ENCODE data around the gene HSPA1L.

HSPA1L gene

DNA sequence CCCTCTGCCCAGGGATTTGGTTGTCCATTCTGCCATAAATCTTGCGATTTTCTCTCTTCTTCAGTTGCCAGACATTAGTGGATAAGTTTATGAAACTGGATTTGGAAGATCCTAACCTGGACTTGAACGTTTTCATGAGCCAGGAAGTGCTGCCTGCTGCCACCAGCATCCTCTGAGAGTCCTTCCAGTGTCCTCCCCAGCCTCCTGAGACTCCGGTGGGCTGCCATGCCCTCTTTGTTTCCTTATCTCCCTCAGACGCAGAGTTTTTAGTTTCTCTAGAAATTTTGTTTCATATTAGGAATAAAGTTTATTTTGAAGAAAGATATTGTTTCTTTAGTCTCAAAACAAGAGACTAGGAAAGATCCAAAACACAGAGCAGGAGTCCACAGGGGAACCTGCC, 52.7 kb downstream of the HSPA1L start, which contains the start of gene SAPCD1:
Gene SAPCD1, plus strand, starts transcription at position 301 of the 400 bp plus-strand sequence. CDS start 399 bp downstream, outside the sequence.
- no peaks in the 10 kb centered on the region for H3K27me3 ChIP-seq (replicated peaks; ENCODE audit: control insufficient read depth, insufficient read depth, low read length)
- H3K36me3 ChIP-seq (ENCODE audit: control insufficient read depth, insufficient read depth, low read length), result peaks cover 23% of the 10 kb centered on the region
- DNase-seq (ENCODE audit: extremely low read depth, insufficient read length), result no peak
- TF ChIP-seq, protein P1, sequence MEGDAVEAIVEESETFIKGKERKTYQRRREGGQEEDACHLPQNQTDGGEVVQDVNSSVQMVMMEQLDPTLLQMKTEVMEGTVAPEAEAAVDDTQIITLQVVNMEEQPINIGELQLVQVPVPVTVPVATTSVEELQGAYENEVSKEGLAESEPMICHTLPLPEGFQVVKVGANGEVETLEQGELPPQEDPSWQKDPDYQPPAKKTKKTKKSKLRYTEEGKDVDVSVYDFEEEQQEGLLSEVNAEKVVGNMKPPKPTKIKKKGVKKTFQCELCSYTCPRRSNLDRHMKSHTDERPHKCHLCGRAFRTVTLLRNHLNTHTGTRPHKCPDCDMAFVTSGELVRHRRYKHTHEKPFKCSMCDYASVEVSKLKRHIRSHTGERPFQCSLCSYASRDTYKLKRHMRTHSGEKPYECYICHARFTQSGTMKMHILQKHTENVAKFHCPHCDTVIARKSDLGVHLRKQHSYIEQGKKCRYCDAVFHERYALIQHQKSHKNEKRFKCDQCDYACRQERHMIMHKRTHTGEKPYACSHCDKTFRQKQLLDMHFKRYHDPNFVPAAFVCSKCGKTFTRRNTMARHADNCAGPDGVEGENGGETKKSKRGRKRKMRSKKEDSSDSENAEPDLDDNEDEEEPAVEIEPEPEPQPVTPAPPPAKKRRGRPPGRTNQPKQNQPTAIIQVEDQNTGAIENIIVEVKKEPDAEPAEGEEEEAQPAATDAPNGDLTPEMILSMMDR (IDR thresholded peaks at IDR 0.05; ENCODE audit: insufficient read depth, low read length, poor library complexity, severe bottlenecking), result no peak
- no peak within 1 kb of the TSS for H3K4me3 ChIP-seq (replicated peaks; ENCODE audit: low read depth, low read length)

- H3K4me3 ChIP-seq (replicated peaks; ENCODE audit: low read depth, low read length), result no peak overlapping the region
- no peaks in the 10 kb centered on the region for H3K27me3 ChIP-seq (replicated peaks; ENCODE audit: control insufficient read depth, insufficient read depth, low read length)
- H3K36me3 ChIP-seq (ENCODE audit: control insufficient read depth, insufficient read depth, low read length), result peaks cover 23% of the 10 kb centered on the region
- TF ChIP-seq, protein P1 (IDR thresholded peaks at IDR 0.05; ENCODE audit: insufficient read depth, low read length, poor library complexity, severe bottlenecking), result no peak
- DNase-seq (ENCODE audit: extremely low read depth, insufficient read length), result no peak
These were observed 53.7 kb downstream of the HSPA1L start for GRCh38 chr6:31761343-31761742.

DNA sequence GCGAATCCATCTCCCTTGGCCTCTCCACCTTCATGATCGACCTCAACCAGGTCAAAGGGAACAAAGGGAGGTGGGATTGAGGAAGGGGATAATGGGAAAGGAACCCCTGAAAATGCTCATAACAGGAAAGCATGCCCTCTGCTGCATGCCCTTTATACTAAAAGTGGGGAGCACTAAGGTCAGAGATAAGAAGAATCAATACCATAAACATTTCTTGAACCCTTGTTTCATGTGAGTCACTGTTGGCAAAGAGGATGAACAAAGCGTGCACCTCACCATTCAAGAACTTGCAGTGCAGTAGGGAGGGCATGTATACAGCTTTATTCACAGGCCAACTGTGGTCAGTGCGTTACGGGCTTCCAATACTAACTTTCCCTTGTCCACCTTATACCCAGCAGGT, 54.3 kb downstream of the HSPA1L start:
- H3K36me3 ChIP-seq (ENCODE audit: control insufficient read depth, insufficient read depth, low read length), result peaks cover 23% of the 10 kb centered on the region
- TF ChIP-seq, protein P1 (IDR thresholded peaks at IDR 0.05; ENCODE audit: insufficient read depth, low read length, poor library complexity, severe bottlenecking), result no peak
- no peaks in the 10 kb centered on the region for H3K27me3 ChIP-seq (replicated peaks; ENCODE audit: control insufficient read depth, insufficient read depth, low read length)
- DNase-seq (ENCODE audit: extremely low read depth, insufficient read length), result no peak
- H3K4me3 ChIP-seq (replicated peaks; ENCODE audit: low read depth, low read length), result no peak overlapping the region
